HCT116 (cell line): ENCODE data around the gene PRCD.

Experiments used
- CEBPB ChIP-seq: IDR thresholded peaks from 2 replicates; pipeline ENCODE4 v1.6.1; 2012; ENCODE audit warnings: low read depth
- CTCF ChIP-seq, 3 experiments: fragments of 200-600 bp in 1 of 3; sonication (generic) in 1 of 3; IDR thresholded peaks in 2 of 3; conservative IDR thresholded peaks in 1 of 3; 2 replicates each; pipeline ENCODE4 v1.5.1; 2012 to 2017; ENCODE audit warnings: low read depth in 2 of 3, low read length in 2 of 3, antibody characterized with exemption in 1 of 3, borderline replicate concordance in 1 of 3, control low read depth in 1 of 3, mild to moderate bottlenecking in 1 of 3, mixed read lengths in 1 of 3, mixed run types in 1 of 3, moderate library complexity in 1 of 3; ENCODE audit not compliant: insufficient read depth in 1 of 3
- EZH2 ChIP-seq: fragments of 200-600 bp; sonication (generic); IDR thresholded peaks from 2 replicates; pipeline ENCODE4 v1.6.1; 2017; ENCODE audit warnings: antibody characterized with exemption, mixed run types
- FOSL1 ChIP-seq: IDR thresholded peaks from 2 replicates; pipeline ENCODE4 v1.6.1; 2012; ENCODE audit warnings: low read depth
- JUND ChIP-seq: IDR thresholded peaks from 2 replicates; pipeline ENCODE4 v1.6.1; 2012
- SIN3A ChIP-seq: IDR thresholded peaks from 2 replicates; pipeline ENCODE4 v1.6.1; 2012; ENCODE audit warnings: low read depth
- SP1 ChIP-seq: IDR thresholded peaks from 2 replicates; pipeline ENCODE4 v1.6.1; 2012; ENCODE audit warnings: low read depth
- YY1 ChIP-seq: IDR thresholded peaks from 2 replicates; pipeline ENCODE4 v1.6.1; 2011; ENCODE audit warnings: low read length, low read depth, moderate library complexity, mild to moderate bottlenecking; ENCODE audit not compliant: insufficient replicate concordance; ENCODE audit errors: extremely low read depth

GRCh38 chr17:76545918-76546555 is 6.2 kb downstream of the PRCD start:
- no peak for TF ChIP-seq CTCF (IDR thresholded peaks at IDR 0.05 in 2 of 3, conservative IDR thresholded peaks at IDR 0.05 in 1 of 3; ENCODE audit: borderline replicate concordance in 1 of 3, insufficient read depth in 1 of 3, low read depth in 2 of 3, low read length in 2 of 3)
- TF ChIP-seq SIN3A = no peak
- TF ChIP-seq EZH2 = no peak
- no peak for TF ChIP-seq YY1
- no peak for TF ChIP-seq SP1
- no peak for TF ChIP-seq FOSL1
- TF ChIP-seq CEBPB = no peak
- TF ChIP-seq JUND = no peak
